ENCODE data around the gene MTX2. TPM values are rescaled to one million over a fixed set of nuclear protein-coding genes. Genes with fewer than 3 reads are reported as not detected.

Gene MTX2
- 18.5 and 24.2 TPM in 2 replicates for total RNA-seq

GRCh38 chr2:176269319-176270099, at the start of gene MTX2:
Gene MTX2 (plus strand): TSS chr2:176269442. CDS start chr2:176269630, 188 bp downstream.

Other genes starting within 250 kb of the MTX2 start
- under 0.01 TPM in 1 of 2 replicates, not detected in the other for gene EVX2, start 185.5 kb upstream of the MTX2 start, total RNA-seq
- gene HOXD13, start 176.7 kb upstream of the MTX2 start, total RNA-seq, result 0.09 and 0.28 TPM in 2 replicates
- gene HOXD12, start 169.6 kb upstream of the MTX2 start, total RNA-seq, result not detected in 2 replicates
- gene HOXD11, start 162.2 kb upstream of the MTX2 start, total RNA-seq, result 0.14 and 0.18 TPM in 2 replicates
- under 0.01 and 0.18 TPM in 2 replicates for gene HOXD10, start 152.7 kb upstream of the MTX2 start, total RNA-seq
- gene HOXD9, start 146.7 kb upstream of the MTX2 start, total RNA-seq, result 0.18 and 0.28 TPM in 2 replicates
- gene HOXD8, start 139.7 kb upstream of the MTX2 start, total RNA-seq, result 1.1 and 1.6 TPM in 2 replicates
- gene HOXD4, start 117.9 kb upstream of the MTX2 start, total RNA-seq, result under 0.01 and 0.18 TPM in 2 replicates
- gene HOXD3, start 112.1 kb upstream of the MTX2 start, total RNA-seq, result 0.14 and 0.28 TPM in 2 replicates
- not detected in 2 replicates for gene HOXD1, start 80.8 kb upstream of the MTX2 start, total RNA-seq